ENCODE data around the gene SHROOM3.

Gene SHROOM3

DNA sequence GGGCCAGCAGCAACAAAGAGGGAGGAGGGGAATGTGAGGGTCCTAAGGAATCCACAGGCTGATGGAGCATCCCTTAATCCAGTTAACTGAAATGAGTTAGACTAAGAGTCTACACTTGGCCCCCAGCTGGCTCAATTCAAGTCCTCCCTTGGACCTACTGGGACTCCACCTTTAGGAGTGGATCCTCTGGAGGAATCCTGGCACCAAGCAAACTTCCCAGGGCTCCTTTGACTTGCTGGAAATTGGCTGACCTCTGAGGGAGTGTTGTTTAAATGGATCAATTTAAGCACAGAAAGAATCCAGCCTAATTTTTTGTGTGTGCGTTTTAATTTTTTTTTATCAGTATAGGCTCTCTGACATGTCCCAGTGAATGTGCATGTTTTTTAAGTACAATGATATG, 114.7 kb downstream of the SHROOM3 start:
- no peak overlapping the region for H3K4me3 ChIP-seq (ENCODE audit: low read depth, low read length)
- TF ChIP-seq, protein P1, sequence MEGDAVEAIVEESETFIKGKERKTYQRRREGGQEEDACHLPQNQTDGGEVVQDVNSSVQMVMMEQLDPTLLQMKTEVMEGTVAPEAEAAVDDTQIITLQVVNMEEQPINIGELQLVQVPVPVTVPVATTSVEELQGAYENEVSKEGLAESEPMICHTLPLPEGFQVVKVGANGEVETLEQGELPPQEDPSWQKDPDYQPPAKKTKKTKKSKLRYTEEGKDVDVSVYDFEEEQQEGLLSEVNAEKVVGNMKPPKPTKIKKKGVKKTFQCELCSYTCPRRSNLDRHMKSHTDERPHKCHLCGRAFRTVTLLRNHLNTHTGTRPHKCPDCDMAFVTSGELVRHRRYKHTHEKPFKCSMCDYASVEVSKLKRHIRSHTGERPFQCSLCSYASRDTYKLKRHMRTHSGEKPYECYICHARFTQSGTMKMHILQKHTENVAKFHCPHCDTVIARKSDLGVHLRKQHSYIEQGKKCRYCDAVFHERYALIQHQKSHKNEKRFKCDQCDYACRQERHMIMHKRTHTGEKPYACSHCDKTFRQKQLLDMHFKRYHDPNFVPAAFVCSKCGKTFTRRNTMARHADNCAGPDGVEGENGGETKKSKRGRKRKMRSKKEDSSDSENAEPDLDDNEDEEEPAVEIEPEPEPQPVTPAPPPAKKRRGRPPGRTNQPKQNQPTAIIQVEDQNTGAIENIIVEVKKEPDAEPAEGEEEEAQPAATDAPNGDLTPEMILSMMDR (IDR thresholded peaks at IDR 0.05; ENCODE audit: insufficient read depth, low read depth, low read length, missing control alignments), result no peak

DNA sequence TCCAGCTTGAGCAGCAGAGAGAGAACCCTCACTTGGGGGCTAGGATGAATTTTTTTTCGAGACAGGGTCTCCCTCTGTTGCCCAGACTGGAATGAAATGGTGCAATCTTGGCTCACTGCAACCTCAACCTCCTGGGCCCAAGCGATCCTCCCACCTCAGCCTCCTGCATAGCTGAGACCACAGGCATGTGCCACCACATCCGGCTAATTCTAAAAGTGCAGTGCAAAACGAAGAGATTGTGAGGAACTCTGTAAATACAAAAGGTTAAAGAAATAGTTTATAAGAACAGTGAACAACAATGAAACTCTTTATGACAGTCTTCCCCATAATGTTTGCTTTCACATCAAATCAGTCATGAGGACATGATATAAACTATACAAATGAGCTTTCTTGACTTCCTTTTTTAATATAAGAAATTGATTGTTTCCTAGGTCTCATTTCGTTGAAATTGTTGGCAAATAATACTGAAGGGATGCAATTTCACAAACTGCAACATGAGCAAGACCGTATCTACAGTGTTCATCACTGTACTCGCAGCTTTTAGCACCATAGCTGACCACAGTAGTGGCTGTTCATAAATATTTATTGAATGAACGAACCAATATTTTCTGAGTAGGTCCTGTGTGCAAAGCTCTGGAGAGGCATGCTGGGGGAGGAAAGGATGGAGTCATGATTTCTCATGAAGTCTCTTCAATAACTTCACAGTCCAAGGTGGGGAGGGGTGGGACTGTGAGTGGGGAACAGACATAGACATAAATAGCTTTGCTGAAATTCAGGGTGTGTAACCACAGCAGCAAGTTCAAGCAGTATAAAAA, 116.1 kb downstream of the SHROOM3 start:
- DNase-seq (ENCODE audit: low read depth), result no peak
- no peak overlapping the region for H3K4me3 ChIP-seq (ENCODE audit: low read depth, low read length)
- TF ChIP-seq, protein P1 (IDR thresholded peaks at IDR 0.05; ENCODE audit: insufficient read depth, low read depth, low read length, missing control alignments), result no peak

More for the DNA sequence above, 114.7 kb downstream of the SHROOM3 start:
- no peak for DNase-seq (ENCODE audit: low read depth)

DNA sequence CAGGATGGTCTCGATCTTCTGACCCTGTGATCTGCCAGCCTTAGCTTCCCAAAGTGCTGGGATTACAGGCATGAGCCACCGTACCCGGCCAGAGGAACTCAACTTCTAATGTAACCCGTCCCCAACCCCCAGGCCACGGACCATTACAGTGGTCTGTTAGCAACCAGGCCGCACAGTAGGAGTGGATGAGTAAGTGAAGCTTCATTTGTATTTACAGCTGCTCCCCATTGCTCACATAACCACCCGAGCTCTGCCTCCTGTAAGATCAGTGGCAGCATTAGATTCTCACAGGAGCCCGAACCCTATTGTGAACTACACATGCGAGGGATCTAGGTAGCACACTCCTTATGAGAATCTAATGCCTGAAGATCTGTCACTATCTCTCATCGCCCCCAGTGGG, 119.6 kb downstream of the SHROOM3 start:
- no peak for DNase-seq (ENCODE audit: low read depth)
- TF ChIP-seq, protein P1 (IDR thresholded peaks at IDR 0.05; ENCODE audit: insufficient read depth, low read depth, low read length, missing control alignments), result no peak
- no peak overlapping the region for H3K4me3 ChIP-seq (ENCODE audit: low read depth, low read length)

DNA sequence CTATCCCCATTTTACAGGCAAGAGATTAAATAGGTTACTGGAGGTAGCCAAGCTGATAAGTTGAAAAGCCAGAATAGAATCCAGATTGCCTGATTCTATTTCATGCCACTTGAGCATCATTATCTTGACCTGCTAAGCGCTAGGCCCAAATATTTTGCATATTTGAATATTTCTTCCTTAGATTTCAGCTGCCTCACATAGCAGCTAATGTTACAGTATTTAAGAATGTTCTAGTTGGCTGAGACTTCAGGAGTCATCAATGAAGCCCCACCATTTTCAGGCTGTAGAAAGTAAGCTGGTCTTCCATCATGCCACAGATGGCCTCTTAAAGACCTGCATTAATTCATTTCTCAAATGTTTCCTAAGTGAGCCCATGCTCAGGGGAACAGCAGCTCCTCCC, 121.4 kb downstream of the SHROOM3 start:
- no peak for DNase-seq (ENCODE audit: low read depth)
- no peak overlapping the region for H3K4me3 ChIP-seq (ENCODE audit: low read depth, low read length)
- TF ChIP-seq, protein P1 (IDR thresholded peaks at IDR 0.05; ENCODE audit: insufficient read depth, low read depth, low read length, missing control alignments), result no peak

DNA sequence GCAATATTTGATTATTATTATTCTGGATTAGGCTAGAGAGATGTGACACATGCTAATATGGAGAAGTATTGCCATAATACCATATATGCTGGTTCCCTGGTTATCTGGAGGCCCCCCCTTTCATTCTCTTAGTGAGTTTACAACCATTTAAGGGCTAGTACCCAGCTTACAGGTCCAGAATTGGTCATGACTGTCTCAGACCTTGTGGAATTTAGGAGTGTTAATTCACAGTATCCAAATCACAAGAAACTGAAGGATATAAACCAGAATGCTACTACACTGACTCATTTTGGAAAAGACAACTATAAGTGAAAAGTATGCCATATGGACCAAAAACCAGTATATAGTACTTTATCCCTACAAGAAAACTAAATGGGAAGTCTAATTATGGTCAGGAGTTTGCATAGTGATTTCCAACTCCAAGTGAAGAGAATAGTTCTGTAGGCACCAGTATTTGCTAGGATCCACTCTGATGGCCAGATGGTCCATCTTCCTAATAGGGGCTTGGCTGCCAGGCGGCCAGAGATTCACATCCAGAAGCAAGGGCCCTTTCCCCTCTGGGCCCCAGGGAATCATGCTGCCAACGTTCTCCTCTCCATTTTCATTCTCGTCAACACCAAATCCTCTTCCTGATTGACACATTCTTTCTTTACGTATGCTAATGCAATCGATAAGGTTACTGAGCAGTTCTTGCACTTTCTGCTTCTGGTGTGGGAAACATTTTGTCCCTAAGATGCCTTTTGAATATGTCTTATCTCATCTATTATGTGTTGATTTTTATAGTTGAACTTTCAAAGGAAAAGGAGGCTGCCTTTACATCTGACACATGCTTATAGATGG, 123.6 kb downstream of the SHROOM3 start:
- H3K4me3 ChIP-seq (ENCODE audit: low read depth, low read length), result no peak overlapping the region
- no peak for DNase-seq (ENCODE audit: low read depth)
- TF ChIP-seq, protein P1 (IDR thresholded peaks at IDR 0.05; ENCODE audit: insufficient read depth, low read depth, low read length, missing control alignments), result no peak

DNA sequence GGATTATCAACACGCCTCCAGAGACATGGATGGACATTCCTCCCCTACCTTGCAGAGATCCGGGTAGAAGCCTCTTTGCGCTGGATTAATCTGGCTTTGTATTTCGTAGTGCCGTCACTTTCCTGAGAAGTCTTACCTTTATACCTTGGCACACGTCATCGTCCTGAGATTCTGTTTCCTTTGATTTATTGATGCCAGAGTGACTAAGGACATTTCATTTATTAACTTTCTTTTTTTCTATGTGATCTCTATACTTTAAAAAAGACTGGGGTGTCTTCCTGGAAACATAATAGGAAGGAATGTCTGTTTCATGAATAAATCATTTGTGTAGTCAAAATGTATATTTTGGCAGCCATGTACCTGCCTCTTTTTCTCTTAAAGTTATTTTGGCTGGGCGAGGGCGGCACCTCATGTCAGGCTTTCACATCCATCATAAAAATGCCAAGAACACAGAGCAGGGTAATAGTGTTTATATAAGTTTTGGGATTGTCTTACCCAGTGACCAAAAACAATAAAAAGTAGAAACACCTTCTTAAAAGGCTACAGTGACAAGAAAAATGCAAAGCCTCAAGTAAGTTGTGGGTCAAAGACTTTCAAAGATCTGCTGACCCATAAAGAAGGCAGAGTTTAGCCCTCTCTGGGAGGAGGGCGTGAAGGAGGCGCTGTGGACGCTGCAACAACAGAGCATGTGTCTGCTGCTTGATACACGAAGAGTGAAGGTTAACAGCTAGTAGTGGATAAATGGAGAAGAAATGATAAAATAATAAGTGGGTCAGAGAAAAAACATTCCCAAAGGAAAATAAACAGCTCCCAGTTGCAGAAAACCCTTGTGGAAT, 124.4 kb downstream of the SHROOM3 start:
- TF ChIP-seq, protein P1 (IDR thresholded peaks at IDR 0.05; ENCODE audit: insufficient read depth, low read depth, low read length, missing control alignments), result no peak
- DNase-seq (ENCODE audit: low read depth), result no peak
- no peak overlapping the region for H3K4me3 ChIP-seq (ENCODE audit: low read depth, low read length)
